Skeletal muscle satellite cell (primary cell): ENCODE measurements around the gene APOBEC3B.
"Not testable (repeated sequence)": the region's sequence is repeated elsewhere in the genome, so short reads cannot be mapped to it uniquely, and the experiment has no call there.

Experiments
- H3K27me3 ChIP-seq: 2 replicates; pipeline ENCODE4 v1.7.0; 2013; ENCODE audit warnings: low read length; ENCODE audit not compliant: control insufficient read depth, insufficient read depth
- H3K36me3 ChIP-seq: 2 replicates; pipeline ENCODE4 v1.7.0; 2013; ENCODE audit warnings: mild to moderate bottlenecking, control low read depth, low read length; ENCODE audit not compliant: insufficient read depth
- H3K4me1 ChIP-seq: 2 replicates; pipeline ENCODE4 v1.7.0; 2013; ENCODE audit warnings: low read length; ENCODE audit not compliant: control insufficient read depth, insufficient read depth
- H3K4me2 ChIP-seq: 2 replicates; pipeline ENCODE4 v1.7.0; 2013; ENCODE audit warnings: mild to moderate bottlenecking, low read length
- H3K4me3 ChIP-seq: 2 replicates; pipeline ENCODE4 v1.7.0; 2013; ENCODE audit warnings: low read length
- H3K9ac ChIP-seq: 2 replicates; pipeline ENCODE4 v1.7.0; 2013; ENCODE audit warnings: mild to moderate bottlenecking, low read depth, low read length, moderate library complexity
- H3K9me3 ChIP-seq: replicated peaks from 2 replicates; pipeline ENCODE4 v1.7.0; 2013; ENCODE audit warnings: mild to moderate bottlenecking, control low read depth, low read length

APOBEC3B gene

DNA sequence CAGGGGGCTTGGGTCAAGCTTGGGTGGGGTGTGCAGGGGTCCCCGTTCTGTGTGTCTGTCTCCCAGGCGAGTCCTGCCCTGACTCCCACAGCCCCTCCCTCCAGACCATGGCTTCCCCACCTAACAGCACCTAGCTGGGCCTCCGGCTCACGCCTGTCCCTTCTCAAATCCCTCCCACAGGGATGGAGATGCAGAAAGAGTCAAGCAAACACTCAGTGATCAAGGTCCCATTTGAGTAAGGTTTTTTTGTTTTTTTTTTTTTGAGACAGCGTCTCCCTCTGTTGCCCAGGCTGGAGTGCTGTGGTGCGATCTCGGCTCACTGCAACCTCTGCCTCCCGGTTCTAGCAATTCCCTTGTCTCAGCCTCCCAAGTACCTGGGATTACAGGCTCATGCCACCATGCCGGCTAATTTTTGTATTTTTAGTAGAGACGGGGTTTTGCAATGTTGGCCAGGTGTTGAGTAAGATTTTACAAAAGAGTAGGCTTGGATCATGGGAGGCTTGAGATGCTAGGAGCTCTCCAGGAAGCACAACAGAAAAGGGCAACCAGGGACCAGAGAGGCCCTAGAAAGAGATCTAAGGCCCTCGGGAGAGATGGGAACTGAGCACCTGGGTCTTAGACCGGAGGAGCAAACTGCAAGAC lies 44.5 kb downstream of the APOBEC3B start:
- Histone ChIP-seq H3K9me3 (no peaks in the 10 kb centered on the region), H3K4me3 (no peak overlapping the region), H3K4me2 (no peak overlapping the region), H3K4me1 (no peaks in the 10 kb centered on the region), H3K9ac (no peak overlapping the region), H3K36me3 (no peaks in the 10 kb centered on the region), H3K27me3 (no peaks in the 10 kb centered on the region)

DNA sequence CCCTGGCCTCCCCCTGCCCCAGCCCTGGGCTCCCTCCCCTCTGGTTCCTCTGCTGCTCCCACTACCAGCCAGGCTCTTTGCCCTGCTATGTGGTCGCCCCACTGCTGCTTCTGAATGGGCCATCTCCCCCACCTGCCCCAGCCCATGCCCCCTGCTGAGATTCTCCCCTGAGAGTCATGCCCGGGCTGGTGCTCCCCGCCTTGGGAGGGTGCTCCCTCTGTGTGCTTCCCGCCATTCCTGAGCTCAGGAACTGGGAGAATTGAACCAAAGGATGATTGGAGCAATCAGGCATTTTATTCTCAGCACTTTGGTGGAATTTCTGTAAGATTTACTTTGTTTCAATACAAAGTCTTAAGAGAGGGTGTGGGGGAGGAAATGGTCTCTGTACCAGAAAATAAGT lies 45.6 kb downstream of the APOBEC3B start:
- no peak overlapping the region for H3K4me2 ChIP-seq
- no peak overlapping the region for H3K4me3 ChIP-seq
- H3K9ac ChIP-seq: no peak overlapping the region
- H3K36me3 ChIP-seq: no peaks in the 10 kb centered on the region
- no peaks in the 10 kb centered on the region for H3K4me1 ChIP-seq
- H3K27me3 ChIP-seq: no peaks in the 10 kb centered on the region
- H3K9me3 ChIP-seq: no peaks in the 10 kb centered on the region

DNA sequence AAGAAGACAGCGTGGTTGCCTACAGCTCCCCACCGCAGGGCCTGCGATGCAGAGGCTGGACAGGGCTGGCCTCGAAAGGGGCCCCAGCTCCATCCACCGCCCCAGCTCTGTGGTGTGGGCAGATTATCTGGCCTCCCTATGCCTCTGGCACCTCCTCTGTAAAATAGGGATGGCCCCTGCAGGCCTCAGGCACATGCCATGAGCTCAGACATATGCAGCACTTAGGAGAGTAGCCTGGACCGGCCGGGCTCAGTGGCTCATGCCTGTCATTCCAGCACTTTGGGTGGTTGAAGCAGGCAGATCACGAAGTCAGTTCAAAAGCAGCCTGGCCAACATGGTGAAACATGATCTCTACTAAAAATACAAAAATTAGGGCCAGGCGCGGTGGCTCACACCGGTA lies 46.1 kb downstream of the APOBEC3B start:
- no peaks in the 10 kb centered on the region for H3K36me3 ChIP-seq
- no peak overlapping the region for H3K4me2 ChIP-seq
- H3K27me3 ChIP-seq: no peaks in the 10 kb centered on the region
- H3K4me3 ChIP-seq: no peak overlapping the region
- H3K9ac ChIP-seq: no peak overlapping the region
- H3K4me1 ChIP-seq: no peaks in the 10 kb centered on the region
- H3K9me3 ChIP-seq: no peaks in the 10 kb centered on the region

DNA sequence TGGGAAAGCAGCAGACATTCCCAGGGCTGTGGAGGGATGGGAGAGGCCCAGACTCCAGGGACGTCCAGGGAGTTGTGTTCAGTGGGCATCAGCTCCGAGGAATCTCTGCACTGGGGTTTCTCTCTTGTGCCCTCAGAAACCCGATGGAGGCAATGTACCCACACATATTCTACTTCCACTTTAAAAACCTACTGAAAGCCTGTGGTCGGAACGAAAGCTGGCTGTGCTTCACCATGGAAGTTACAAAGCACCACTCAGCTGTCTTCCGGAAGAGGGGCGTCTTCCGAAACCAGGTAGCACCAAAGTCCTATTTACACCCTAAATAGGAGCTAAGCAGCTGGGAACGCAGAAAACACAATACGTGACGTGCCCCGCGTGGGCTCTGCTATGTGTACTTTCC lies 47.1 kb downstream of the APOBEC3B start:
- Histone ChIP-seq H3K36me3 (no peaks in the 10 kb centered on the region), H3K4me3 (no peak overlapping the region), H3K4me2 (no peak overlapping the region), H3K27me3 (no peaks in the 10 kb centered on the region), H3K9ac (no peak overlapping the region), H3K4me1 (no peaks in the 10 kb centered on the region), H3K9me3 (no peaks in the 10 kb centered on the region)

DNA sequence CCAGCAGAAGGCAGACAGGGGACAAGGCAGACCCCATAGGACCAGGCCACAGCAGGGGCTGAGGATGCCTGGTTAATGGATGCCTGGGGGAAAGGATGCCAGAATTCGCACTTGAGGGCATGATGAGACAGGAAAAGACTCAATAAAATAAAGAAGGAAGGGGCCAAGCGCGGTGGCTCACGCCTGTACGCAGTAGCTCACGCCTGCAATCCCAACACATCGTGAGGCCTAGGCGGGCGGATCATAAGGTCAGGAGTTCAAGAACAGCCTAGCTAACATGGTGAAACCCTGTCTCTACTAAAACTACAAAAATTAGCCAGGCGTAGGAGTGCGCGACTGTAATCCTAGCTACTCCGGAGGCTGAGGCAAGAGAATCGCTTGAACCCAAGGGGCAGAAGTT lies 48.6 kb downstream of the APOBEC3B start:
- H3K4me1 ChIP-seq: no peaks in the 10 kb centered on the region
- H3K4me3 ChIP-seq: no peak overlapping the region
- no peaks in the 10 kb centered on the region for H3K36me3 ChIP-seq
- no peaks in the 10 kb centered on the region for H3K9me3 ChIP-seq
- H3K4me2 ChIP-seq: no peak overlapping the region
- no peaks in the 10 kb centered on the region for H3K27me3 ChIP-seq
- H3K9ac ChIP-seq: no peak overlapping the region

DNA sequence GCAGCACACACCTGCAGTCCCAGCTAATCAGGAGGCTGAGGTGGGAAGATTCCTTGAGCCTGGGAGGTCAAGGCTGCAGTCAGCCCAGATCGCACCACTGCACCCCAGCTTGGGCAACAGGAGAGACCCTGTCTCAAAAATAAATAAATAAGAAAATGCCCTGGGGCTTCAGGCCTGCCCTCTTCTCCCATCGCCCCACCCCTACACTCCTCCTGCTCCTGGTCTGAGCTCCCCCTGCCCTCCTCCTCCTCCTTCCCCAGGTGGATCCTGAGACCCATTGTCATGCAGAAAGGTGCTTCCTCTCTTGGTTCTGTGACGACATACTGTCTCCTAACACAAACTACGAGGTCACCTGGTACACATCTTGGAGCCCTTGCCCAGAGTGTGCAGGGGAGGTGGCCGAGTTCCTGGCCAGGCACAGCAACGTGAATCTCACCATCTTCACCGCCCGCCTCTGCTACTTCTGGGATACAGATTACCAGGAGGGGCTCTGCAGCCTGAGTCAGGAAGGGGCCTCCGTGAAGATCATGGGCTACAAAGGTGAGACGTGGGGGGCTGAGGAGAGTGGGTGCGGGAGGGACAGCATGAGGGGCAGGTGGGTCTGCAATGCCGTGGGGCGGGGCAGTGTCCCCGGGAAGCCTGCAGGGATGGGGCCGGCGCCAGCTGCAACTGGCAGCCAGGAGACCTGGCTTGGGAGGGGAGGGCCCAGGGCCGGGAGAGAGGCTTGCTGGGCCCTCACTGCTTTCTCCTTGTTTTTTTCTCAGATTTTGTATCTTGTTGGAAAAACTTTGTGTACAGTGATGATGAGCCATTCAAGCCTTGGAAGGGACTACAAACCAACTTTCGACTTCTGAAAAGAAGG lies 49.5 kb downstream of the APOBEC3B start:
- not testable (repeated sequence) for H3K27me3 ChIP-seq, H3K9me3 ChIP-seq, H3K36me3 ChIP-seq, H3K4me1 ChIP-seq, H3K4me3 ChIP-seq, H3K4me2 ChIP-seq, H3K9ac ChIP-seq

DNA sequence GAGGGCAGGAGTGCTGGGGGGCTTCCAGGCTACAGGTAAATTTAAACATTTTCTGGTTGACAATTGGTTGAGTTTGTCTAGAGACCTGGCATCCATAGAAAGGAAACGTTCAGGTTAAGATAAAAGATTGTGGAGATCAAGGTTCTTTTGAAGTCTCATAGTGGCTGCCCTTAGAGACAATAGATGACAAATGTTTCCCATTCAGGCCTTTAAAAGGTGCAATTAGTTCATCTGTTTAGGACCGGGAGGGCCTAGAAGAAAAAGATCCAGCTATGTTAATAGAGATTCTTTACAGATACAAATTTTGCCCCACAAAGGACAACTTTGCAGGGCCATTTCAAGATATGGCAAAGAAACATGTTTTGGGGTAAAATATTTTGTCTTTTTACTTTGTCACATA lies 54.9 kb downstream of the APOBEC3B start:
- not testable (repeated sequence) for H3K4me3 ChIP-seq, H3K36me3 ChIP-seq, H3K9ac ChIP-seq, H3K9me3 ChIP-seq, H3K4me2 ChIP-seq, H3K27me3 ChIP-seq, H3K4me1 ChIP-seq

DNA sequence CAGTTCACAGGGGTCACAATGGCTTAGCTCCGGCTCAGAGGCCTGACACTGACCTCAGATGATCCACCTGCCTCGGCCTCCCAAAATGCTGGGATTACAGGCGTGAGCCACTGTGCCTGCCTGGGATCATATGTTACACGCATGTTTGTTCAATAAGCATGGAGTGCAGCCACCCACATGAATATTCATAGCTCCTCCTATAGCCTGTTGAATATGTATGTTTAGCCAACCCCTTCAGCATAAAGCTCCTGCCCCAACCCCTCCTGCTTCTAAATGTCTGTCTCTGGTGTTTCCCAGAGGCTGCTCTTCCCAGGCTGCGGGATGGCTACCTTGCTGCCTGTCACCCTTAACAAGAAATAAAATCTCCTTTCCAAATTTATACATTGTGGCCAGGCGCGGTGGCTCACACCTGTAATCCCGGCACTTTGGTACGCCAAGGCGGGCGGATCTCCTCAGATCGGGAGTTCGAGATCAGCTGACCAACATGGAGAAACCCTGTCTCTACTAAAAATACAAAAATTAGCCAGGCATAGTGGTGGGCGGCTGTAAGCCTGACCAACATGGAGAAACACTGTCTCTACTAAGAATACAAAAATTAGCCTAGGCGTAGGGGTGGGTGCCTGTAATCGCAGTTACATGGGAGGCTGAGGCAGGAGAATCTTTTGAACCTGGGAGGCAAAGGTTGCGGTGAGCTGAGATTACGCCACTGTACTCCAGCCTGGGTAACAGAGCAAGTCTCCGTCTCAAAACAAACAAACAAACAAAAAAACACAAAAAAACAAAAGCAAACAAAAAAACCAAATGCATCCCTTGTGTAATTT lies 57.4 kb downstream of the APOBEC3B start:
- Histone ChIP-seq H3K4me3 (no peak overlapping the region), H3K4me2 (peak overlapping the region; percentile 88), H3K4me1 (peaks cover 6% of the 10 kb centered on the region), H3K27me3 (no peaks in the 10 kb centered on the region), H3K9ac (no peak overlapping the region), H3K36me3 (no peaks in the 10 kb centered on the region), H3K9me3 (no peaks in the 10 kb centered on the region)

DNA sequence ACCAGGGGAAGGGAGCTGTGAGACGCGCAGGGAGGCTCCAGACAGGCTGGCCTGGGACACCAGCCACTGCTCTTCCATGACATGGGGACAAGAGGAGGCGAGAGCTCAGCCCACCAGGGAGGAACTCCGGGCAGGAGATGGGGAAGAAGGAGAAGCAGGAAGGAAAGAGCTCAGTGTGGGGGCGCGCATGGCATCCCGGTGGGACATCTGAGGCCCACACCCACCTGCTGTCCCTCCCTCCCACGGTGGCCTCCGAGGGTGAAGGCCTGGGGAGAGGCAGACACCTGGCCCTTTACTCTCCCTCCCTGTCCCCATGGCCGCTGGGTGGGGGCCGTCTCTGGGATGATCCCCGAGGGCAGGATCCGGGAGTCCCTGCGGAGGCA lies 58.0 kb downstream of the APOBEC3B start:
- peak overlapping the region; percentile 74 for H3K4me3 ChIP-seq
- not testable (repeated sequence) for H3K9me3 ChIP-seq, H3K36me3 ChIP-seq, H3K27me3 ChIP-seq, H3K4me1 ChIP-seq, H3K9ac ChIP-seq
- H3K4me2 ChIP-seq: peak overlapping the region; percentile 88

DNA sequence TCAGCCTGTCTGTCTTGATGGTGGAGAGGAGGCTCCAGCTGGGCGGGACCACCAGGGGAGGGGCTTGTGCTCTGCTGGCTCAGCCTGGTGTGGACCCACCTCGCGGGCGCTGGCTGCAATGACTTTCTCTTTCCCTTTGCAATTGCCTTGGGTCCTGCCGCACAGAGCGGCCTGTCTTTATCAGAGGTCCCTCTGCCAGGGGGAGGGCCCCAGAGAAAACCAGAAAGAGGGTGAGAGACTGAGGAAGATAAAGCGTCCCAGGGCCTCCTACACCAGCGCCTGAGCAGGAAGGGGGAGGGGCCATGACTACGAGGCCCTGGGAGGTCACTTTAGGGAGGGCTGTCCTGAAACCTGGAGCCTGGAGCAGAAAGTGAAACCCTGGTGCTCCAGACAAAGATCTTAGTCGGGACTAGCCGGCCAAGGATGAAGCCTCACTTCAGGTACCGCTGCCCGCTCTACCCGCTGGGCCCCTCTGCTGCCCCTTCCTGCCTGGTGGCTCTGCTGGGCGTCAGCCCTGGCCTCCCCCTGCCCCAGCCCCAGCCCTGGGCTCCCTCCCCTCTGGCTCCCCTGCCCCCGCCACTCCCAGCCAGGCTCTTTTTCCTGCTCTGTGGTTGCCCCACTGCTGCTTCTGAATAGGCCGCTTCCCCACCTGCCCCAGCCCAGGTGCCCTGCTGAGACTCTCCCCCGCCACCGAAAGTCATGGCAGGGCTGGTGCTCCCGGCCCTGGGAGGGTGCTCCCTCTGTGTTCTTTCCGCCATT lies 58.6 kb downstream of the APOBEC3B start, which contains the start of gene APOBEC3F:
APOBEC3F (plus strand) TSS at position 327 of the 759 bp plus-strand sequence; CDS start at position 424, 97 bp downstream.
- Histone ChIP-seq H3K9ac (peak within 1 kb of the TSS; percentile 71), H3K4me3 (peak within 1 kb of the TSS; percentile 74), H3K4me2 (peak within 1 kb of the TSS; percentile 88)
- not testable (repeated sequence) for H3K9me3 ChIP-seq, H3K4me1 ChIP-seq, H3K27me3 ChIP-seq, H3K36me3 ChIP-seq

DNA sequence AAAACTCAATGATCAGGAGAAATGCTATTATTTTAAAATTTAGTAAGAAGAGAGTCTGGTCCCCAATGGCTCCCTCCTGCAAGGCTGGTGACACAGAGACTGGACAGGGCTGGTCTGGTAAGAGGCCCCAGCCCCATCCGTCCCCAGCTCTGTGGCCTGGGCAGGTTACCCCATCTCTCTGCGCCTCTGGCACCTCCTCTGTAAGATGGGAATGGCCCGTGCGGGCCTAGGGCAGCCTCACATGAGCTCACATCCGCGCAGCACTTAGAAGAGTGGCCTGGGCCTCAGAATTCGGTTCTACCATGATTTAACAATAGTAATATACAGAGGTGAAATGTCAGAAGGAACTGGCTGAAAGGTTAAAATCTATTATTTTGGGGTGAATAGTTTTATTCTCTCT lies 59.8 kb downstream of the APOBEC3B start:
- Histone ChIP-seq H3K4me3 (no peak overlapping the region), H3K9ac (no peak overlapping the region)

More for the DNA sequence above, 59.8 kb downstream of the APOBEC3B start:
- Histone ChIP-seq H3K4me1 (peaks cover 6% of the 10 kb centered on the region), H3K4me2 (no peak overlapping the region), H3K9me3 (no peaks in the 10 kb centered on the region), H3K36me3 (no peaks in the 10 kb centered on the region), H3K27me3 (no peaks in the 10 kb centered on the region)
